ENCODE measurements around the gene SIGLEC8.

Gene SIGLEC8

DNA sequence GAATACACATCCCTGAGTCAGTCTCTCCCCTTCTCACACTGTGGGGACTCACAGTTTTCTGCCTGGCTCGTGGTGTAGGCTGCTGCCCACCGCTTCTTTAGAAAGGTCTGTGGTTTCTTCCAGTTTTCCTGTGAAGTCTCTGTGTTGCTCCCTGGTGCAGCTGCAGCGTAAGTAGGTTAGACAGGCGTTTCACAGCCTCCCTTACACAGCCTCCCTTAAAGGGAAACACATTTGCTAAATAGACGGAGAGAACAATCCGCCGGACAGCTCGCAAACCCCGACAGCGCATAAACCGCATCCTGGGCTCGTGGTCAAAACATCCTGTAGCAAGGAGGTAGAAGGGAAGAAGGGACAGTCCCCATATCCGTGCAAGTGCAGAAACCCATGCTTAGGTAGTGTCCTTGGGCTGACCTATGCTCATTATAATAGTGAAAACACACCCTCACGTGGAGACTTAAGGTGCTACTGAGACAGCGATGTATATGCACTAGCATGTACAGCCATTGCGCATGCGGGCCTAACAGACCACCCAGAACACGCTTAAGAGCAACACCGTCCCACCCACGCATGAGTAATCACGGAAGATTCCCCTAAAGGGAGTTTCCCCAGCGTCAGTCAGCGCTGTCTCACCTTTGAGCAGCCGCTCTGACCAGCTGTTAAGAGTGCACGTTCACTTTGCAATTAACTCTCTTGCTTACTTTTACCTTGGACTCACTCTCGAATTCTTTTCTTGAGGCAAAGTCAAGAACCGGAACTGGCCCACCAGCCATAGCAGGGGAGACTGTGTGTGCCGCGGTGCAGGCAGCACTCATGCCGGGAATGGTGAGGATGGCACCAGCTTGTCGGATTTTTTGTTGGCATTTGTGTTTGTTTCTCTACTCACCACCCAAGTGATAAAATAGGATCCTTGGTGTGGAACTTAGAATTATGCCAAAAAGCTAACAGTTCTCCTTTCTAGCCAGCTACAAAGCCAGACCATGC, 16.6 kb downstream of the SIGLEC8 start:
- Histone ChIP-seq H3K36me3 (ENCODE audit: control insufficient read depth, insufficient read depth, low read length) (no peaks in the 10 kb centered on the region), H3K4me3 (ENCODE audit: extremely low read depth, insufficient read depth, low read length, poor library complexity, severe bottlenecking) (no peak overlapping the region), H3K4me1 (ENCODE audit: control insufficient read depth, insufficient read depth, low read length, poor library complexity, severe bottlenecking) (peaks cover 7% of the 10 kb centered on the region), H3K9me3 (ENCODE audit: control insufficient read depth, low read length) (no peaks in the 10 kb centered on the region), H3K27ac (ENCODE audit: low read depth, low read length, severe bottlenecking) (no peak overlapping the region)
- 85 to 91% methylated on average over 21 to 28 of the region's 31 CpGs for WGBS, 2 experiments (ENCODE audit: insufficient coverage in 2 of 2)

DNA sequence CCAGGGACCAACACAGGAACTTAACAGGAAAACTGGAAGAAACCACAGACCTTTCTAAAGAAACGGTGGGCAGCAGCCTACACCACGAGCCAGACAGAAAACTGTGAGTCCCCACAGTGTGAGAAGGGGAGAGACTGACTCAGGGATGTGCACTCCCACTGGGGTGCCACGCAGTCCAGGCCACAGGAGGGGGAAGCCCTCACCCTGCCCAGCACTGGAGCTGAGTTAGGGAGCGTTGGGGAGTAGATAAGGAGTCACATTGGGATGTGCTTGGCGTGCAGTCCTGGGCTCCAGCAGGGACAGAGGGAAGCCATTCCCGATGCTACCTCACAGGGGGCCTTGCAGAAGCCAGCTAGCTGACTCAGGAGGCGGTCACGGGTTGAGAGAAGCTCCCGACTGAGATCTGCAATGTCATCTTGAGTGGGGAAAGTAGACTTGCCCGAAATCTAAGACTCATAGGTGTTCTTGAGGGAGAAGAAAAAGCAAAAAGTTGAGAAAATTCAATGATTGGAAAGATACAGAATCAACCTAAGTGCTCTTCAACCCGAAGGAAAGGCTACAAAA, 17.3 kb downstream of the SIGLEC8 start:
- Histone ChIP-seq H3K4me1 (ENCODE audit: control insufficient read depth, insufficient read depth, low read length, poor library complexity, severe bottlenecking) (peaks cover 7% of the 10 kb centered on the region), H3K27ac (ENCODE audit: low read depth, low read length, severe bottlenecking) (no peak overlapping the region), H3K9me3 (ENCODE audit: control insufficient read depth, low read length) (no peaks in the 10 kb centered on the region), H3K4me3 (ENCODE audit: extremely low read depth, insufficient read depth, low read length, poor library complexity, severe bottlenecking) (no peak overlapping the region), H3K36me3 (ENCODE audit: control insufficient read depth, insufficient read depth, low read length) (no peaks in the 10 kb centered on the region)
- 44 to 53% methylated on average over 9 of the region's 11 CpGs for WGBS, 2 experiments (ENCODE audit: insufficient coverage in 2 of 2)

DNA sequence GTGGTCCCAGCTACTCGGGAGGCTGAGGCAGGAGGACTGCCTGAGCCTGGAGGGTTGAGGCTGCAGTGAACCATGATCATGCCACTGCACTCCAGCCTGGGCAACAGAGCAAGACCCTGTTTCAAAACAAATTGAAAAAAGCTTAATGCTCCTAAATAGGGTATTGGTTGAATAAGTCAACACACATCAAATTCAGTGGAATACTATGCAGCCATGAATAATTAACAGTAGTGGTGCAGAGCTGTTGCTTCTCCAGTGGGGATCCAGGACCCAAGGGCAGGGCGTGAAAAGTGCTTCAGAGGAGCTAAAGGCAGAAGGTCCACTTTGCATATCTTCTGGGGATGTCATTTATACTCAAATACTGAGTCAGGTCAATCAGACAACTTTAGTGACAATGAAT, 18.2 kb downstream of the SIGLEC8 start:
- Histone ChIP-seq H3K36me3 (ENCODE audit: control insufficient read depth, insufficient read depth, low read length) (no peaks in the 10 kb centered on the region), H3K9me3 (ENCODE audit: control insufficient read depth, low read length) (no peaks in the 10 kb centered on the region), H3K4me1 (ENCODE audit: control insufficient read depth, insufficient read depth, low read length, poor library complexity, severe bottlenecking) (peaks cover 7% of the 10 kb centered on the region), H3K4me3 (ENCODE audit: extremely low read depth, insufficient read depth, low read length, poor library complexity, severe bottlenecking) (no peak overlapping the region), H3K27ac (ENCODE audit: low read depth, low read length, severe bottlenecking) (no peak overlapping the region)
- WGBS, 2 experiments (ENCODE audit: insufficient coverage in 2 of 2): 77 to 87% methylated on average over 2 of the region's 2 CpGs

DNA sequence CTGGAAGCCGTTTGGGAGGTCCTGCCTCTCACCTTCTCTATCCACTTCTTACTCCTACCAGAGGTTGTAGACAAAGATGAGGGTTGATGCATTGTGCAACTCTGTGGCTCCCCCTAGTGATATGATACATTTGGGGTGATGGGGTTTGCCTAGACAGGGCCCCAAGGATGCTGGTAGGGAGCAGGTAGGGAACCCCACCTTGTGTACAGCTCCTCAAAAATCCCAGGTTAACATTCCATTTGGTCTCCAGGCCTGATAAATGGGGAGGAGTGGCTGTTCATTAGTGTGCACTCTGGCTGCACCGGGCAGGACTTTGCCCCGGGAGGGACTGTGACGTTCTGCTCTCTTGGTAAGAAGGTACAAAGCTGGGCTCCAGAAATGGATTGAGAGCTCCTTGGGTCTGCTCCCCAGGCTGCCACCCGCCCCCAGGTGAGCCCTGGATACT, 19.2 kb downstream of the SIGLEC8 start:
- WGBS, 2 experiments (ENCODE audit: insufficient coverage in 2 of 2): 73 to 93% methylated on average over 4 of the region's 5 CpGs
- no peak overlapping the region for H3K4me3 ChIP-seq (ENCODE audit: extremely low read depth, insufficient read depth, low read length, poor library complexity, severe bottlenecking)
- H3K36me3 ChIP-seq (ENCODE audit: control insufficient read depth, insufficient read depth, low read length): no peaks in the 10 kb centered on the region
- no peaks in the 10 kb centered on the region for H3K9me3 ChIP-seq (ENCODE audit: control insufficient read depth, low read length)
- H3K27ac ChIP-seq (ENCODE audit: low read depth, low read length, severe bottlenecking): no peak overlapping the region
- peaks cover 7% of the 10 kb centered on the region for H3K4me1 ChIP-seq (ENCODE audit: control insufficient read depth, insufficient read depth, low read length, poor library complexity, severe bottlenecking)

DNA sequence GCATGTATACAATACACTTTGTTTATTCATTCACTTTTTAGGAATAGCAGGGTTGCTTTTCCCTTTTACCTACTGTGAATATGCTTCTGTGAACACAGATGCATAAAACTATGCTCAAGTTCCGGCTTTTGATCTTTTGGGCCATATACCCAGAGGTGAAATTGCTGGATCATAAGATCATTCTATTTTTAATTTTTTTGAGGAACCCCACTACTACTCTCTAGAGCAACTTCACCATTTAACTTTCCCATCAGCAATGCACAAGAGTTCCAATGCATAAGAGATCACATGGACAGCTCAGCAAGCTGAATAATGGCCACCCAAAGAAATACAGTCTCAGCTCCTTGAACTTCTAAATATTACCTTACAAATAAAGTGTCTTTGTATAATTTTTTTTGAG, 23.8 kb downstream of the SIGLEC8 start:
- Histone ChIP-seq H3K4me3 (ENCODE audit: extremely low read depth, insufficient read depth, low read length, poor library complexity, severe bottlenecking) (no peak overlapping the region), H3K4me1 (ENCODE audit: control insufficient read depth, insufficient read depth, low read length, poor library complexity, severe bottlenecking) (no peaks in the 10 kb centered on the region), H3K36me3 (ENCODE audit: control insufficient read depth, insufficient read depth, low read length) (no peaks in the 10 kb centered on the region), H3K27ac (ENCODE audit: low read depth, low read length, severe bottlenecking) (no peak overlapping the region), H3K9me3 (ENCODE audit: control insufficient read depth, low read length) (no peaks in the 10 kb centered on the region)
- no CpG with 5 or more reads among the region's 1 CpG for WGBS, 2 experiments (ENCODE audit: insufficient coverage in 2 of 2)

DNA sequence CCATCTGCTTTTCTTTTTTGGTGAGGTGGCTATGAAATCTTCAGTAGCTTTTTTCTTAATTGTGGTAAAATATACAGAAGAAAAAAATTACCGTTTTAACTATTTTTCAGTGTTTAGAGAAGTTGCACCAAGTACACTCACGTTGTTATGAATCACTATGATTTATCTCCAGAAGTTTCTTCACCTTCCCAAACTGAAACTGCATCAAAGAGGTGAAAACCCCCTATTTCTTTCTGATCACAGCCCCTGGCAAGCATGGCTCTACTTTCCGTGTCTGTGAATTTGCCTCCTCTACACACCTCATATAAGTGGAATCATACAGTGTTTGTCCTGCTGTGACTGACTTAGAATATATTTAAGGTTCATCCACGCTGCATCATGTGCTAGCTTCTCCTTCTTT, 25.2 kb downstream of the SIGLEC8 start:
- 60 to 83% methylated on average over 1 of the region's 4 CpGs for WGBS, 2 experiments (ENCODE audit: insufficient coverage in 2 of 2)
- Histone ChIP-seq H3K9me3 (ENCODE audit: control insufficient read depth, low read length) (no peaks in the 10 kb centered on the region), H3K4me1 (ENCODE audit: control insufficient read depth, insufficient read depth, low read length, poor library complexity, severe bottlenecking) (no peaks in the 10 kb centered on the region), H3K4me3 (ENCODE audit: extremely low read depth, insufficient read depth, low read length, poor library complexity, severe bottlenecking) (no peak overlapping the region), H3K27ac (ENCODE audit: low read depth, low read length, severe bottlenecking) (no peak overlapping the region), H3K36me3 (ENCODE audit: control insufficient read depth, insufficient read depth, low read length) (no peaks in the 10 kb centered on the region)

DNA sequence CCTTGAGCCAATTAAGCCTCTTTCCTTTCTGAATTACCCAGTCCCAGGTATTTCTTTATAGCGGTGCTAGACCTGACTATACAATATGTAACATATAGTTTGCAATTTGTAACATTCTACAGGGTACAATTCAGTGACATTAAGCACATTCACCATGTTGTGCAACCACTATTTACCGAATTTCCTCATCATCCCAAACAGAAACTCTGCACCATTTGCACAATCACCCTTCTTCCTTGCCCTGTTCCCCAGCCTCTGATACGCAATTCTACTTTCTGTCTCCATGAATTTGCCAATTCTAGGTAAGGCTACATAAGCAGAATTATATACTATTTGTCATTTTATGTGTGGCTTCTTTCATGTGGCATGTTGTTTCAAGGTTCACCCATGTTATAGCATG, 27.1 kb downstream of the SIGLEC8 start:
- WGBS, 2 experiments (ENCODE audit: insufficient coverage in 2 of 2): 14 to 58% methylated on average over 1 to 2 of the region's 3 CpGs
- no peaks in the 10 kb centered on the region for H3K4me1 ChIP-seq (ENCODE audit: control insufficient read depth, insufficient read depth, low read length, poor library complexity, severe bottlenecking)
- H3K36me3 ChIP-seq (ENCODE audit: control insufficient read depth, insufficient read depth, low read length): no peaks in the 10 kb centered on the region

DNA sequence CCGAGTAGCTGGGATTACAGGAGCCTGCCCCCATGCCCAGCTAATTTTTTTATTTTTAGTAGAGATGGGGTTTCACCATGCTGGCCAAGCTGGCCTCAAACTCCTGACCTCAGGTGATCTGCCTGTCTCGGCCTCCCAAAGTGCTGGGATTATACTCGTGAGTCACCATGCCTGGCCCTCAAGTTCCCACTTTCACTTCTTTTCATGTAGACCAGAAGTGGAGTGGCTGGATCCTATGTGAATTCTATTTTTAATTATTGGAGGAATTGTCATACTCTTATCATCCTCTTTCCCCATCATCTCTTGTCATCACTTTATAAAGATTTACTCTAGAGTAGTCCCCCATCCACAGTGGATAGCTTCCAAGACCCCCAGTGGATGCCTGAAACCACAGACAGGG, 28.0 kb downstream of the SIGLEC8 start:
- 65 to 80% methylated on average over 1 to 3 of the region's 3 CpGs for WGBS, 2 experiments (ENCODE audit: insufficient coverage in 2 of 2)
- Histone ChIP-seq H3K36me3 (ENCODE audit: control insufficient read depth, insufficient read depth, low read length) (no peaks in the 10 kb centered on the region), H3K9me3 (ENCODE audit: control insufficient read depth, low read length) (no peaks in the 10 kb centered on the region), H3K4me1 (ENCODE audit: control insufficient read depth, insufficient read depth, low read length, poor library complexity, severe bottlenecking) (no peaks in the 10 kb centered on the region), H3K4me3 (ENCODE audit: extremely low read depth, insufficient read depth, low read length, poor library complexity, severe bottlenecking) (no peak overlapping the region), H3K27ac (ENCODE audit: low read depth, low read length, severe bottlenecking) (no peak overlapping the region)

More for the DNA sequence above, 27.1 kb downstream of the SIGLEC8 start:
- no peak overlapping the region for H3K27ac ChIP-seq (ENCODE audit: low read depth, low read length, severe bottlenecking)
- H3K4me3 ChIP-seq (ENCODE audit: extremely low read depth, insufficient read depth, low read length, poor library complexity, severe bottlenecking): no peak overlapping the region
- H3K9me3 ChIP-seq (ENCODE audit: control insufficient read depth, low read length): no peaks in the 10 kb centered on the region

DNA sequence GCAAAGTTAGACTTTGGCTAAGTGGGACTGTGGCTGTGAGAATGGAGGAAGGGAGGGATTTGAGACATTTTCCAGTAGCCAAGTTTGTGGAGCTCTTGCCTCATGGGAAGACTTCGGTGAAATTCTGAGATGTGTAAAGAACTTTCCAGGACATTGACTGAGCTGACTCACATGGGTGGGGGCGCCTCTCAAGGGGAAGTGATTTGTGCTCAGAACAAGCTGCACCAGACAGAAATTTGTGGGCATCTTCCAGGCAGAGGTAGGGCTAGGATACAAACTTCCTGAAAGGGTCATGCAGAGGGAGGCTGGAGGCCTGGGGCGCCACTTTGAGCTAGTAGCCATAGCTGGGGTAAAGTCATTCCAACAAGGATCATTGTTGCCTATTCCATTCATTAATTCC, 31.1 kb downstream of the SIGLEC8 start:
- no peaks in the 10 kb centered on the region for H3K9me3 ChIP-seq (ENCODE audit: control insufficient read depth, low read length)
- no peak overlapping the region for H3K27ac ChIP-seq (ENCODE audit: low read depth, low read length, severe bottlenecking)
- H3K36me3 ChIP-seq (ENCODE audit: control insufficient read depth, insufficient read depth, low read length): no peaks in the 10 kb centered on the region
- no peak overlapping the region for H3K4me3 ChIP-seq (ENCODE audit: extremely low read depth, insufficient read depth, low read length, poor library complexity, severe bottlenecking)
- H3K4me1 ChIP-seq (ENCODE audit: control insufficient read depth, insufficient read depth, low read length, poor library complexity, severe bottlenecking): no peaks in the 10 kb centered on the region
- WGBS, 2 experiments (ENCODE audit: insufficient coverage in 2 of 2): 78 to 81% methylated on average over 2 to 3 of the region's 3 CpGs

DNA sequence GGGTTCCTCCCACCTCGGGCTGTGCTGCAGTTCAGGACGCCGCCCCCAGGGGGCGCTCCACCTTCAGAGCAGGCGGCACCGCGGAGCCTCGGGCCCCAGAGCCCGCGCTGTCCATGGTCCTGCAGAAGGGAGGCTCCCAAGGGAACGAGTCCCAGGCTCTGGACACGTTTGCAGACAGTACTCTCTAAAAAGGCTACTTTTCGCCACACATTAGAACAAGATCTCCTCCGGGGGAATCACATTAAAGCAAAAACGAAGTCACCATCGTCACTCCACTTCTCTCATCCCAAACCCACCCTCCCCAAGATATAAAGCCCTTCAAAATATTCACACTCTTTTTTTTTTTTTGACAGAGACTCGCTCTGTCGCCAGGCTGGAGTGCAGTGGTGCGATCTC, 36.2 kb downstream of the SIGLEC8 start:
- Histone ChIP-seq H3K27ac (ENCODE audit: low read depth, low read length, severe bottlenecking) (no peak overlapping the region), H3K9me3 (ENCODE audit: control insufficient read depth, low read length) (no peaks in the 10 kb centered on the region), H3K4me3 (ENCODE audit: extremely low read depth, insufficient read depth, low read length, poor library complexity, severe bottlenecking) (no peak overlapping the region), H3K36me3 (ENCODE audit: control insufficient read depth, insufficient read depth, low read length) (no peaks in the 10 kb centered on the region), H3K4me1 (ENCODE audit: control insufficient read depth, insufficient read depth, low read length, poor library complexity, severe bottlenecking) (no peaks in the 10 kb centered on the region)
- 1 to 12% methylated on average over 11 to 16 of the region's 19 CpGs for WGBS, 2 experiments (ENCODE audit: insufficient coverage in 2 of 2)

All from mesodermal cell (in vitro differentiated cells).